ENCODE results near the gene PERP.
"Not testable (repeated sequence)": the region's sequence is repeated elsewhere in the genome, so short reads cannot be mapped to it uniquely, and the experiment has no call there.

Gene PERP

DNA sequence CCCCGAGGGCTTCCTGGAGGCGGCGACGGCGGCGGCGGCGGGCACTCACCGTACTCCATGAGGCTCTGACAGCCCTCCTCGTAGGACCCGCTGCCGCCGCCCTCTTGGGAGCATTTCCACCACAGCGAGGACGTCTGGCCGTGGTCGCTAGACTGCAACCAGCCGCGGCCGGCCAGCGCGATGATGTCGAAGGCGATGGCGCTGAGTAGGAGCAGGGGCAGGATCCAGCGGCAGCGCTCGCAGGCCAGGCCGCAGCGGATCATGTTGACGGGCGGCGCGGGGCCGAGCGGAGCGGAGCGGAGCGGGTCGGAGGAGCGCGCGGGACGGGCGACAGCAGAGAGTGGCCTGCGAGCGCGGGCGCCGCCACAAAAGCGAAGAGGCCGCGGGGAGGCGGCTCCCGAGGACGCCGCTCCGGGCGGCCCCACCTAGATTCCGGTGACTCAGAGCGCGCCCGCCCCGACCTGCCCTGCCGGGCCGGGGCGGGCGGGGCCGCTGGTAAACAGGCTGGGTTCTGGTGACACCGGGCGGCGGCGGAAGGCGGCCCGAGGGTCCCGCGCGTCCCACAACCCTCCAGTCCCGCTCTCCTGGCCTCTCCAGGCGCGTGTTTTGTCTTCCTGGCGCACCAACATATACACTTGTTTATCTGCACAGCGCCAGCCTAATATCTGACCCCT lies at the start of gene PERP:
Gene PERP, minus strand, starts transcription at position 342 of the 674 bp plus-strand sequence. Its CDS starts 79 bp downstream, at position 263.
- no peak for DNase-seq (ENCODE audit: low spot score)

DNA sequence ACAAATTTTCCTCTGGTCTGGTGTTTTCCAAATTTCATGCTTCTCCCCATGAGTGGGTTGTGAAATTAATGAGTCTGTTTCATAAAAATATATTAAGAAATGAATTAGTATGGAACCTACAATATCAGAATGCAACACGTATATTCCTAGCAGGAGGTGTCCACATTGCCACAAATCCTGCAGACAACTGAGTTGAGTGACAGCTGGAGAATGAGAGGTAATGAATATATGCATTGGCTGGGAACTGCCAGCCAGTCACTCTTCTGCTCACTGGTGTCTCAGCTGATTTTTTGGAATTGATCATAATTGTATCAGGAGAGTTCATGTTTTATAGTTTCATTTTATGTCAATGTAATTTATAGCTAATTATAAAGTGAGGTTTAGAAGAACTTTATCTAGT lies 48.2 kb upstream of the PERP start:
- DNase-seq (ENCODE audit: low spot score), result no peak

DNA sequence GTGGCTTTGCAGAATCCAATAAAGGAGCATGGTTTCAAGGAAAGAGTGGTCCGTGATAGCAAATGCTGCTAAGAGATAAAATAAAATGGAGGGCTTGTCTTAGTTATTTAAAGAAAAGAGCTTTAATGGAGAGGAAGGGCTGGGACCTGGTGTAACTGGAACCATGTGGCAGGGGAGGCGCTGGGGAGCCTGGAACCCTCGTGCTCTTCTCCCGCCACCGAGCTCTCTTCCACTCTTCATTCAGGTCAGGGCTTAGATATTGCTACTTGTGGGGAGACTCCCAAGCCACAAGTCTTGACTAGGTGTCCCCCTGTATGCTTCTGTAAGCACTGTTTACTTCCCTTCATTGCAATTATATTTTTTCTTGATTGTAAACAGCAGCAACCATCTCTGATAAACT lies 39.3 kb upstream of the PERP start:
- DNase-seq (ENCODE audit: low spot score), result no peak

DNA sequence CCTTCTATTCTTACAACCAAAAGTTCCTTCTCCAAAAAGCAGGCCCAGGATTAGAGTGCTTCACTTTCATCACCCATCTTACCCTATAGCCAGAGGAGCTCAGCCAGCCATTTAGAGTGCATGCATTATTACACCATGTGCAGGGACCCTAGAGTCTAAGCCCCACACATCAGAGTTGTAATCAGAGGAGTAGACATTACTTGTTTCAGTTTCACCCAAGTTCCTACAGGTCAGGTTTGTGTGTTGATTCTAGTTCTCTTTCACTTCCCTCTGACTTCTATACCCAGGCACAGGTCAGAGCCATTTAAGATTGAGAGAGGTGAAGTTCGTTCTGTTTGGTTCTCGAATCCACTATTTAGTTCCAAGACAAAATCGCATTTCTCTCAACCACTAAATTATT lies 38.2 kb upstream of the PERP start:
- no peak for DNase-seq (ENCODE audit: low spot score)

DNA sequence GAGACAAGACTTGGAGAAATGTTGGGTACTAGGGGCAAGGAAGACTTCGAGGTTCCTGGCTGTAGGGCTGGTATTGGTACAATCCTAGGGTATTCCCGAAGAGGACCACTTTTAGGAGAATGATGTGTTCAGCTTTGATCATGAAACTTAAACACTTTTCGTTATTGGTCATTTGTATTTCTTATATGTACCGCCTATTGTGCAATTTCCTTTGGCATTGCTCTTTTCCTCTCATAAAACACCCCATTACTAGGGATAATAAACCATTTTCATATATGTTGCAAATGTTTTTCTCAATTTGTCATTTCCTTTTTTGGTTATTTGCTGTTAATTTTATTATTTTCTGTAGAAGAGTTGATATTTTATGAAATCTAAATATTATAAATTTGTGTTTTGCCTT lies 35.6 kb upstream of the PERP start:
- DNase-seq (ENCODE audit: low spot score), result no peak

DNA sequence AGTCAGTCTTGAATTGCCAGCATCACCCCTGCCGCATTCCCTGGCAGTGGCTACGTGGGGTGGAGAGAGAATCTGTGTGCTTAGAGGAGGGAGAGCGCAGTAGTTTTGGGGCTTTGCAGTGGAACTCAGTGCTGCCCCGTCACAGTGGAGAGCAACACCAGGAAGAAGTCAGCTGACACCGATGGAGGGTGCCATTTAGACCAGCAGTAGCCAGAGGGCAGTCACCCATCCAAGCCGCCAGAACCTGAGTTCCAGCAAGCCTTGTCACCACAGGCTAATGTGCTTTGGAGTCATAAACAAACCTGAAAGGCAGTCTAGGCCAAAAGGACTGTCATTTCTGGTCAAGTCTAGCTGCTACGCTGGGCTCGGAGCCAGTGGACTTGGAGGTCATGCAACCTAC lies 22.0 kb upstream of the PERP start:
- DNase-seq (ENCODE audit: low spot score), result no peak

DNA sequence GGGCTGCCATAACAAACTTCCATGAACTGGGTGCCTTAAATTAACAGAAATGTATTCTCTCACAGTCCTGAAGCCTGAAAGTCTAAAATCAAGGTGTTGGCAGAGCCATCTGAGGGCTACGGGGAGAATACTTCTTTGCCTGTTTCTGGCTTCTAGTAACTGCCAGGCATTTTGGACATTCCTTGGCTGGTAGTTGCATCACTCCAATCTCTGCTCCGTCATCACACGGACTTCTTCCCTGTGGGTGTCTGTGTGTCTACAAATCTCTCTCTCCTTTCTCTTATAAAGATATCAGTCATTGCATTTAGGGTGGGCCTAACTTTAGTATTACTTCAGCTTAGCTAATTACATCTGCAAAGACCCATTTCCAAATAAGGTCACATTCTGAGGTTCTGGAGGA lies 20.9 kb upstream of the PERP start:
- DNase-seq (ENCODE audit: low spot score), result no peak

DNA sequence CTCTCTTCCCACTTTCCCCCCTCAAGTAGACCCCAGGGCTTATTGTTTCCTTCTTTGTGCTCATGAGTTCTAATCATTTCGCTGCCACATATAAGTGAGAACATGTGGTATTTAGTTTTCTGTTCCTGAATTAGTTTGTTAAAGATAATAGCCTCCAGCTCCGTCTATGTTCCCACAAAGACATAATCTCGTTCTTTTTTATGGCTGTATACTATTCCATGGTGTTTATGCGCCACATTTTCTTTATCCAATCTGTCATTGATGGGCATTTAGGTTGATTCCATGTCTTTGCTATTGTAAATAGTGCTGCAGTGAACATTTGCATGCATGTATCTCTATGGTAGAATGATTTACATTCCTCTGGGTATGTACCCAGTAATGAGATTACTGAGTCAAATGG lies 16.9 kb upstream of the PERP start:
- no peak for DNase-seq (ENCODE audit: low spot score)

DNA sequence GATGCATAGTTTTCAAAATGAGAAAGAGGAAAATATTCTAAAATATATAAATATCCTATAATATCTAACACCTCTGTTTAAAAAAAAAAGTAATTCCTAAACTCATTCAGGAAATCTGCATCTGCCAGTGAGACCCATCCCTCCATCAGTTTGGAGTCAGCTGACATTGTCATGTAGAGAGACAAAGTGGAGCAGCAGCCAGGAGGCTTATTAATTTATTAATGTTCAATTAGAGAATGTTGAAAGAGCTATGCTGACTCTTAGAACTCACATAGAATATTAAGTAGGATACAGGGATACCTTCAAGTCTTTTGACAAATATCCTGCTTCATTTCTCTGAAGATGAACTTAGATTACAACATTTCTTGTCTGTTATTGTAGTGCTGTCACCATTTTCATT lies 12.8 kb upstream of the PERP start:
- no peak for DNase-seq (ENCODE audit: low spot score)

DNA sequence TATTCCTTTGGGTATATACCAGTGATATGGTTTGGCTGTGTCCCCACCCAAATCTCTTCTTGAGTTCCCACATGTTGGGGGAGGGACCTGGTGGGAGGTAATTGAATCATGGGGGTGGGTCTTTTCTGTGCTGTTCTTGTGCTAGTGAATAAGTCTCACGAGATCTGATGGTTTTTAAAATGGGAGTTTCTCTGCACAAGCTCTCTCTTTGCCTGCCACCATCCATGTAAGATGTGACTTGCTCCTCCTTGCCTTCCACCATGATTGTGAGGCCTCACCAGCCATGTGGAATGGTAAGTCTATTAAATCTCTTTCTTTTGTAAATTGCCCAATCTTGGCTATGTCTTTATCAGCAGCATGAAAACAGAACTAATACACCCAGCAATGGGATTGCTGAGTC lies 12.0 kb upstream of the PERP start:
- DNase-seq (ENCODE audit: low spot score), result not testable (repeated sequence)

DNA sequence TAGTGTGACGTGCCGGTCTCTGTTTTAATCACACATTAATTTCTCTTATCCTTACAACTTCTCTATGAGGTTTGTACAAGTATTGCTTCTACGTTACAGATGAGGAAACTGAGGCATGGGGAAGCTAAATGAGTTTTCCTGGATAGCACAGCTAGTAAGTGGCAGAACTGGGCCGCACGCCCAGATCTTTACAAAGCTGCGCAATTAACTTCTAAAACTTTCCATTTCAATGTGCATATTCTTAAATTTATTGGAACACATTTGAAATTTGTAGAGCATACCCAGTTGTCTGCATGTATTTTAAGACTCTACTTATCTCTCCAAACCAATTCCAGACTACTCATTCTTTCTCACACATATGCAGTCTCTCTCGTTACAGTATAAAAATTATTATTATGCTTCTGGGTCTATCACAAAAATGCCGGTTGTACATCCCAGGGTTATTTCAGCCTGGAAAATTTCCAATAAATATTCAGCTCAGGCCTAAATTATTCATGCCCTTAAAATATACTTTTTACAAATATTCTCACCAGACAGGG lies 10.2 kb upstream of the PERP start:
- DNase-seq (ENCODE audit: low spot score), result no peak

DNA sequence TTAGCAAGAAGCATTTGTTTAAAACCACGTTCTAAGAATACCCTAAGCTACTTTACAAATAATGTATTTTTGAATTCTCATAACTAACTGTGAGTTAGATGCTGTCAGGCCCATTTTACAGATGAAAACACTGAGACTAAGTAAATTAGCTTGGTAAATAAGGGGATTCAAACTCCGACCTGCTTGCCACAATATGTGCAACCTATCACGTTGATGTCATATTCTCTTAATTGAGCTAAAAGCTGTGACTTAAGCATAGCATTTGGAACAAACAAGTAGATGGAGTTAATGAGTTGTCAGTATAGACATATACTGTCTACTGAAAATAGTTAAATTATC lies 9.4 kb upstream of the PERP start:
- no peak for DNase-seq (ENCODE audit: low spot score)

DNA sequence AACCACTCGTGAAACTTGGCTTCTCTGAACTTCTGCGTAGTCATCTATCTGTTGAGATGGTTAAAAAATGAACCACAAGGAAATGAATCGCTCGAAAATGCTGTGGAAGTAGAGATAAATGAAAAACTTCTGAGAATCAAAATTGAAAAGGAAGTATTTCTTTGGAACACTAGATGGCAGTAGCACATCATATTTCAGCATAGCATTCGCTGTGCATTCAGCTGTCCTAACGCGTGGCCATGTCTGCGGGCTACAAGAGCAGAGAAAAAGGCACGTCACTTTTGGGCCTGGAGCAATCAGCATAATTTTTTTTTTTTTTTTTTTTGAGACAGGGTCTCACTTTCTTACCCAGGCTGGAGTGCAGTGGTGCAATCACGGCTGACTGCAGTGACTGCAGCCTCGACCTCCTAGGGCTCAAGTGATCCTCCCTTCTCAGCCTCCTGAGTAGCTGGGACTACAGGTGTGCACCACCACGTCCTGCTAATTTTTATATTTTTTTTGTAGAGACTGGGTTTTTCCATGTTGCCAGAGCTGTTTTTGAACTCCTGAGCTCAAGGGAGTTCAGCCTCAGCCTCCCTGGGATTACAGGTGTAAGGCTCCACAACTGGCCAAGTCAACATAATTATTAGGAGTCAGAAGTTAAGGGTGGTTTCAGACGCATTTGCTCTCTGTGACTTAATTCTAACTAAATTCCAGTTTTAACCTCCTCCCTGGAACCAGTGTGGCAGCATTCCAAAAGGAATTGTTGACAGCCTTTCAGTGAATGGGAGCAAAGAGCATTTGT lies 8.8 kb upstream of the PERP start:
- peak; percentile 79 for DNase-seq (ENCODE audit: low spot score)

DNA sequence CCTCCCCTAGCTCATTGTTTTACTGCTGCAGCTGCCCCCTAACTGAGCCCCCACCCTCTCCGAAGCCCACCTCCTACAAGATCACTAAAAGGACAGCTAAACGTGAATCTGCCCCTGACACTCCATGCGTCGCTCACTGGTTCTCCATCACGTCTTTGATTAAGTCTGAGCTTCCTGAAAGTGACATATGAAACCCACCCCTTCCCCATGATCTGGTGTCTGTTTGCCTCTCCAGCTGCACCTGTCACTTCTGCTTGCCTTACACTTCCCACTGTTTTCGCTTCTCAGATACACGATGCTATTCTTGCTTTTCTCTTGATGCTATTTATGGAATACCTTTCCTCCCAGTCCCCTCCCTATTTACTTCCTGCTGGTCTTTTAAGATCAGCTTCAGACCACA lies 8.0 kb upstream of the PERP start:
- DNase-seq (ENCODE audit: low spot score), result no peak

DNA sequence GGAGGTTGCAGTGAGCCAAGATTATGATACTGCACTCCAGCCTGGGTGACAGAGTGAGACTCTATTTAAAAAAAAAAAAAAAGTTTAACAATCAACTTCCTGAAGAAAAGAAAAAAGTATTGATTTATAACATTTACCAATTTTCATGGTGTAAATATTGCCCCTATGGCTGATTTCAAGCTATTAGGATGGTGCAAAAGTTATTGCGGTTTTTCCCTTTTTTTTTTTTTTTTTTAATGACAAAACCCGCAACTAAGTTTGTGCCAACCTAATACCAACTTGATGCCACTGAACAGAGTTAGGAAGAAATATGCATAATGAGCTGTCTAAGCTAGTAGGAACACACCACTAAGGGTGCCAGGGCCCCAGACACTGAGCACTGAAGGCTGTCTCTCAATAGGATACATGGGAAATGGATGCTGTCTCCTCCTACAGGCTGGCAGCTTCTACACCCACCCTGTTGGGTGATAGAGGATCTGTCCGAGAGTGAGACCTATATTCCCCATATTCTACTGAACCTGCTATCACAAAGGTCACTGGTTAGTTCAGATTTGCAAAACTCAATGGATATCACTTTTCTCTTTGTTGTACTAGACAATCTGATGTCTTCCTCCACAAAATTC lies 6.5 kb upstream of the PERP start:
- no peak for DNase-seq (ENCODE audit: low spot score)

DNA sequence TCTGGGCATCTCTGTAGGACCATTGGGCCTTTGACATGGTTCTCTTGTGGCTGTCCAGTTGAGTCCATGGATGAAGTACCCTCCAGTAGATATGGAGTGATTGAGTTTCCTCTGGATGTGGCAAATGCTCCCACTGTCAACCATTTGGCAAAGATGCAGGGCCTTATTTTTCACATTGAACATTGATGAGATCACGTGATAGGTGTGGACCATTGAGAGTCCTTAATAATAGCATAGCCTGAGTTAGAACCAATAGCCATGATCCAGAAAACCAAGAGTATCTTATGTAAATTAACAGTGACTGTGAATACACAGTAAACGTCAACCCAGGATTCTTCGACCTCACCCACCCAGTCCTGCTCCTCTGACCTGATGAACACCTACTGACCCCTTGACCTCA lies 3.0 kb upstream of the PERP start:
- no peak for DNase-seq (ENCODE audit: low spot score)

DNA sequence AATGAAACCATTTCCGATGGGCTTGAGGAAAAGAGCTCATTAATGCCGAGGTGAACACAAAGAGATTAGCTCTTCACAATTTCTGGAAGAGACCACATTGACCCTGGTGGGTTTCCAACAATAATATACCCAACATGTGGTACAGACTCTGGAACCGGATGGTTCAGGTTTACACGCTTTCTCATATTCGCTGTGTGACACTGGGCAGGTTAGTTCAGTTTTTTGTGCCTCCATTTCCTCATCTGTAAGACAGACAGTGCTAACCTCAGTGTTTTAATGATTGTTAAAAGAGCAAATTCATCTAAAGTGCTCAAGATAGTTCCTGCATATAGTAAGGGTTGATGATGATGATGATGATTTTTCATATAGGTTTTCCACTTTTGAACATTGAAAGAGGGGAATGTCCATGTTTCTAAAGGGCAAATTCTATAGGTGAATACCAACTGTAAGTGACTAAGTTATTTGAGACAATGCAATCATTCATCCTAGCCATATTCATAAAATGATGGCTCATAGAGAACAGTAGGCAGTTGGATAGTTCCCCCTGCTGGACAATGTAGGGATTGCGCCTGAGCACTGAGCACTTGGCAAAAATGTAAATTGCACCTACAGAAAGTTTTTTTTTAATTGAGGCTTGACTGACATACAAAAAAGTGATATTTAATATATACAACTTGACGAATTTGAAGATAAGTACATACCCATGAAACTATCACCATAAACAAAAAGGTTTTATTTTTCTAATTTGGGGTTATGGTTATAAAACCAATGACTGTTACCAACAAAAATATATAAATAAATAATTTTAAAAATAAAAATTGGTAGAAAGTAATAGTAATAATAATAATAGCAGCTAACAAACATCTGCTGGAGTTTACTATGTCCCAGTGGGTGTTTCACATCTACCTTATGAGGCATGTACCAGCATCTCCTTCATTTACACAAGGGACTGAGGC lies 2.1 kb upstream of the PERP start:
- peak; percentile 54 for DNase-seq (ENCODE audit: low spot score)

DNA sequence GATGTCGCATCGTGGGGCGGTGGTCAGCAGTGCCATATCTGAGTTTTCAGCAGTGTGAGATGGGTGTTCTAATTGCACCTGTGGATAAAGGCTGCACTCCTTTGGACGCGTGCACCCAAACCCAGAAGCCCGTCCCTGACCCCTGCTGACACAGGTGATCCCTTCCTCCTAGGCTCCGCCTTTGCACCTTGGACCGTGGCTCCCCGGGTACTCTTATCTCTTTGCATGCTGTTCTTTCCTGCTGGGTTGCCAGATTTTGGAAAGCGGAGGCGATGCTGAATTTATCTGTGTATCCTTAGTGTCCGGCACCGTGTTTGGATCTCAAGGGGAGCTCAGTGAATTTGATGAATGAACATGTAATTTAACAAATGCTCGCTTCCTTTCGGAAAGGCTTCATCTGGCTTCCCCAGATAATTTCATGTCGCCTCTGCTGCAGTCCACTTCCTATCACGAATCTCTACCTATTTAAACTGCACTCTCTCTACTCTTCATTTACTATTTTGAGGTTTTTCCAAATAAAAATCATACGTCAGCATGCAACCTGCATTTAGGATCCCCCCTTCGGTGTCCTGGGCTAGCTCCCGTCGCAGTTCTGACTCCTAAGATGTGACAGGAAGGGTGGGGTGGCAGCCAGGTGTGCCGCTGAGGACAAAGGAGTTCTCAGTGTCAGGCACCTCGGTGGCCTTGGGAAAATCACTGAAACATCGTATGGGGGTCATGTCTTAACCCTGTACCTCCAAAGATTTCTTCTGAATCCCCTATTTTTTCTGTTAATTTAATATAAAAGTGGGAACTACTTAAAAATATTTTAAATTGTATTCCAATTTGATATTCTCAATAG lies 753 bp upstream of the PERP start:
- DNase-seq (ENCODE audit: low spot score), result no peak

DNA sequence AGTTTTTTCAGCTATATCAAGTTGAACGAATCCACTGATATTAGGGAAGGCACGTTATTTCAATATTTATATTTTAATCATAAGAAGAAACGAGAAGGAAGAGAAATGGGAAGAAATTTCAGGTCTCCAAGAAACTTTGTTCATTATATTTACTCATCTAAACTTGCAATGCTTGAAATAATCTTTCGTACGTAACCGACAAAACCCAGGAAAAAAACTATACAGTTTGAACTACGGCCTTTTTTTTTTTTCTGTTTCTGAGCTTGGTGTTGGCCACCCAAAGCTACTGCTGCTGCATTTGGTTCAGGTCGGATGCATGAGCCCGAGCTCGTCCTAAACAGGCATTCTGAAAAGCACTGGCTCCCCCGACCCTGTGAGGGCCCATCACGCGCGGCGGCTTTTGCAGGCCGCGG lies 548 bp downstream of the PERP start:
- DNase-seq (ENCODE audit: low spot score), result no peak

DNA sequence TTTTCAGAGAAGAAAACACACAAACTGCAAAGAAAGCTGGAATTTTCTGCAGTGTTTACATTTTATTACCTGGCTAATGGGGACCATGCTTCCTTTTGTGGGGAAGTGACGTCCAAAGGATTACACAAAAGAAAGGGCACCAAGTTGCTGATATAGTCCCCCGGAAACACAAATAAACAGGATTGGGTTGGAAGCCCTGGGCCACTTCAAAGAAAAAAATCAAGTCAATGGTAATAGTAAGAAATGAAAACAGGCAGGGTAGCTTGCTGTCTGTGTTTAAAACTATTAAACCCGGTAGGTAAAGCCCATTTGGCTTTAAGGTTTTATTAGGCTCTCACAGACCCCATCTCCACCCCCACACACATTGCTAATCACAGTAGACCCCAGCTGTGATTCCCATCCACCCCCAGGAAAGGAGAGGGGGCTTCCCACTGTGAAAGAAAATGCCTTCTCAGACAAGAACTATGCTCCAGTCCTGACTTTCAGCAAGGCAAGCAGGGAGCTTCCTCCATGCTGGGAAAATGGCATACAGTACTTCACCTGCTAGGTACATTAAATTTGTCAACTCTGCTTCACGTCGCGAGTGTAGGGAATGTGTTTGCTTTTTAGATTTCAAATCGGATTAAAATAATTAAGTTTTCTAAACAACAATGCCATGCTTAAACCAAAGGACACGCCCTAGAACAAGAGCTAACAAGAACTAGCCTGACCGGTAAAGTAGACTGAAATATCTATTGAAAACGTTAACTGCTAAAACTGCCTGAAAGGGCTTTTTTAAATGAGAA lies 1.1 kb downstream of the PERP start:
- DNase-seq (ENCODE audit: low spot score), result no peak
